ENCODE data around the gene CDS1.

The CDS1 gene

DNA sequence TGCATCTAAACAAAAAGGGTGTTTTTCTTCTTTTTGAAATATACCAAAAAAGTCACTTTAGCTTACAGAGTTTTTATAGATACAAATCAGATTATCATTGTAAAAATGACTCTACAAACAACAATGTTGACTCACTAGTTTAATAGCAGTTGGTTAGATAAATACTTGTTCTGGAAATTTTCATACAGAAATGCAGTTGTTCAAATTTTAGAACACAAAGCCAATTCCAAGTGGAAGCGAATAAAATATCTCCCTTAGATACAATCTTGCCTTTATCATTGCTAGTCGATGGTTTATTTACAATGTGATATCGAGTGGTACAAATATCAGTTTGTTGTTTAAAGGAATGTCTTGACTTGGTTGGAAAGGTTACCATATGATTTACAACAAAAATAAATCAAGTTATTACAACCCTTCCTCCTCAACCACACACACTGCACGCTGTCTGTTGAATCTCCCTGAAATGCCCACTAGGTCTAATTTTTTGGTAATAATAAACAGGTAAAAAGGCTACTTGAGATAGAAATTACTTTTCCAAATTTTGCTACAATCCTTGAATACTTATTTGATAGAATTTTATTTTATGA is 114.8 kb downstream of the CDS1 start:
- no peak overlapping the region for H3K4me3 ChIP-seq (ENCODE audit: low read length)
- DNase-seq (ENCODE audit: low read depth) = no peak

DNA sequence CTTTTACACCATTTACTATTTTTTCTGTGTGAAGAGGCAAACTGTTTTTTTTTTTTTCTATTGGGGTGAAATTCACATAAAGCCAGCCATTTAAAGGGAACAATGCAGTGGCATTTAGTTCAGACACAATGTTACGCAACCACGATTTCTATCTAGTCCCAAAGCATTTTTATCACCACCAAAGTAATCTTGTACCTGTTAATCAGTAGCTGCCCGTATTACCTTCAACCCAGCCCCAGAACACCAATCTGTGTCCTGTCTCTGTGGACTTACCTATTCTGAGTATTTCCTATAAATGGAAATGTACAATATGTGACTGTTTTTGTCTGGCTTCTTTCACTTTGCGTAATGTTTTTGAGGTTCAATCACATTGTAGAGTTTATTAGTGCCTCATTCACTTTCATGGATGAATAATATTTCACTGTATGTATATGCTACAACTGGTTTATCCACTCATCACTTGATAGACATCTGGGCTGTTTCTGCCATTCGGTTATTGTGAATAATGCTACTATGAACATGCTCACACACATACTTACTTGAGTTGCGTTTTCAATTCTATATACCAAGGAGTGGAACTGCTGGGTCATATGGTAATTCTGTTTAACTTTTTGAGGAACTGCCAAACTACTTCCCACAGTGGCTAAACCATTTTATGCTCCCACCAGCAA is 116.2 kb downstream of the CDS1 start:
- no peak for TF ChIP-seq CTCF (IDR thresholded peaks at IDR 0.05; ENCODE audit: insufficient read depth, low read depth, low read length, missing control alignments)
- DNase-seq (ENCODE audit: low read depth) = peak; percentile 76
- no peak overlapping the region for H3K4me3 ChIP-seq (ENCODE audit: low read length)

More for the DNA sequence above, 114.8 kb downstream of the CDS1 start:
- no peak for TF ChIP-seq CTCF (IDR thresholded peaks at IDR 0.05; ENCODE audit: insufficient read depth, low read depth, low read length, missing control alignments)

All from epithelial cell of esophagus (primary cell).